Fibroblast of skin of scalp (primary cell): Measurements from ENCODE around the gene ZNF835.

Source experiments
- DNase-seq: peaks from one replicate; pipeline ENCODE4 v3.0.0-alpha.2; 2013

Gene ZNF835

DNA sequence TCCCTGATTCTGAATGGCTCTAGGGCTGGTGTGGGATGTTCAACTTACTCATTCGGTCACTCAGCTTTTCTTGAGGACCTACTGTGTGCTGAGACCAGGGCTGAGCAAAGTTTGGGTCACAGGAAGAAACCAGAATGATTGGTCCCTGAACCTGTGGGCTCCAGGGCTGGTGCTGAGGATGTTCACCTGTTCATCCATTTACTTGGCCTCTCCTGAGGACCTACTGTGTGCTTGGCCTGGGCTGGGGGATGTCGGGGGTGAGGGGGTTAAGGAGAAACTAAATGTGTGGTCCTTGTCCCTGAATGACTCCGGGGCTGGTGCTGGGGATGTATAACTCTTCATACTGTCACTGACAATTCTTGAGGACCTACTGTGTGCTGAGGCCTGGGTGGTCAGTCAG, 10.3 kb downstream of the ZNF835 start:
- no peak for DNase-seq

DNA sequence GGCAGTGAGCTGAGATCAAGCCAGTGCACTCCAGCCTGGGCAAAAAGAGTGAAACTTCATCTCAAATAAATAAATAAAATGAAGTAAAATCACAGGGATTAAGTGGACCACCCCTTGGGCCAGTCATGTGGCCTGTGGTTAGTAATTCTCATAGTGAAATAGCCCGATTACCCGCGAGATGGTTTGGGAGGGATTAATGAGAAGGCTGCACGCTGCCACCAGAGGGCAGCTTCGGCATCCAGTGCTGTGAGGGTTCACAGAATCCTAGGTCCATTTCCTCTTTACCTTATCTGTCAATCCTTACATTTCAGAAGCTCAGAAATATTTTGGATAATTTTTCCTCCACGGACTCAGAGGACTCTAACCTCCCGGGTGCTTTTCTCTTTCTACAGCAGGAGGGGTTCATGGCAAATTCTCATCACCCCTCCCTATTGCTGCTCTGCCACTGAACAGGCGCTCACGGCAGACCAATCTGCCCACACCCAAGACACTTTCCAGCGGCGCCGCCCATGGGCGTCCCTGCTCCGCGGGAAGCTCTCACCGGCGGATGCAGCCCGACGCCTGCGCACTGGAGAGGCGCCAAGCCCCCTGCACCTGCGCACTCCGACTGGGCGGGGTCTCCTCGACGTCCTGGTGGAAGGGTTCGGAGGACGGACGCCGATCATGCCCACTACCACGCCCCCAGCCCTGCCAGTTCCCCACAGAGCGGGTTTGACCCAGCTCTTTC, 11.0 kb downstream of the ZNF835 start:
- DNase-seq = no peak

DNA sequence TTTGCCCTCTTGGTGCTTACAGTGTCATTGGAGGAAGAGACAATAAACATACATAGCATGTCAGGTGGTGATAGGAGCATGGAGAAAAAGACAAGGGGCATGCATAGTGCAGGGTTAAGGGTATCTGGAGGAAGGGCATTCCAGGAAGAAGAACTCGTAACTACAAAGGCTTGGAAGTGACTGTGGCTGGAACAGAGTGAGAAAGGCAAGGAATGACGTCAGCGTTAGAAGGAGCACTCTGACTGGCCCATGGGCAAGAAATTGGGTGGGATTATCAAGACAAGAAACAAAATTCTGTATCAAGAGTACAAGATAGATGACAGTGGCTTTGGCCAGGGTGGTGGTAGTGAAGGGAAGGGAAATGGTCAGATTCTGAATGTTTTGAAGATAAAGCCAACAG, 17.4 kb downstream of the ZNF835 start:
- no peak for DNase-seq

DNA sequence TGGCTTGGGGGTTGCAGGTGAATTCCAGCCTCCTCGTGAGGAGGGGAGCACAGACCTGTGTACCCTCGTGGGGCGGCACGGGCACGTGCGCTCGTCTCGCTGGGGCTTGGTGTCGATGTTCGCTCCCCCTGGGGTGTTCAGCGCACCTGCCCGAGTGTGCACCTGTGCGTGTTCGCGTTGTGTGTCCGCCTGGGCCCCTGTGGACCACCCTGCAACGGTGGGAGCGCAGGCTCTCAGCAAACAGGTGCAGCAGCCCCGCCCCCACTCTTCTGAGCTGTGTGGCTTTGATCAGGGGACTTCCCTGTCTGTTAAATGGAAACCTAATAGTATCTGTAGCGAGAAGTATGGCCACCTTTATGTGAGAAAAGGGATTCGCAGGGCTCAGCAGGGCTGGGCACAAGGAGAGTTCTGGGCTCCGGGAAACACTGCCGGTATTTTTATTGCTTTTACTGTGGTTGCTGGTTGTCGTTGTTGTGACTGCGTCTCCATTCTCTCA, 28.0 kb downstream of the ZNF835 start:
- no peak for DNase-seq

DNA sequence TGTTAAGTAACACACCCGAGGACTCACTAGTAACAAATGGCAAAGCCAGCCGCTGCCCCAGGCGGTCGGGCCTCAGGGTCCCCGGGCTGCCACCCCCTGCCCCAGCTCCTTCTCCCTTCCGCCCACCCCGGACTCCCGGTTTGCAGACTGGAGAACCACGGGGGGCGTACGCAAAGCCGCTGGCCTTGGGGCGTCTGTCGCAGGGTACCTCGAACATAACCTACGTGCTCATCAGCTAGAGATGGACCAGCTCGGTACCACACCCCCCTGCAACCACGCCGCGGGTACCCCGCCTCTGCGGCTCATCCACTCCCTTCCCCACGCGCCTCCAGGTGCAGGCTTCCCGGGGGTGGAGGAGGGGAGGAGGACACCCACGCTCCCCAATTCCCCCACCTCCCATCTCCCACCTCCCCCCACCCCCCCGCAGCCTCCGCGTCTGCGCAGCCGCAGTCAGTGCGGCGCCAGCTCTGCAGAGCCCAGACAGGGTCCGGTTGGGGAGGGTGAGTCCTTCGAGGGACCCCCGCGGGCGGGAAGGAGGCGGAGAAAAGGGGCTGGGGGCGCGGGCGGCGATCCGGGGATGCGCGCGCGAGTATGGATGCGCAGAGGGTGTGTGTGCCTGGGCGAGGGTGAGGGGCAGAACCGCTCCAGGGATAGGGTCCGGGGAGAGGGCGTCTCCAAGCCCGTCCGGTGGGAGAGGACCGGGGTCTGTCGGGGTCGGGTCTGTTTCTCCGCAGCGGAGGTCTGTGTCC, 28.7 kb downstream of the ZNF835 start, which contains the start of gene SMIM17:
SMIM17 (plus strand) TSS at position 449 of the 749 bp plus-strand sequence. CDS start 2,509 bp downstream, outside the sequence.
- no peak for DNase-seq

DNA sequence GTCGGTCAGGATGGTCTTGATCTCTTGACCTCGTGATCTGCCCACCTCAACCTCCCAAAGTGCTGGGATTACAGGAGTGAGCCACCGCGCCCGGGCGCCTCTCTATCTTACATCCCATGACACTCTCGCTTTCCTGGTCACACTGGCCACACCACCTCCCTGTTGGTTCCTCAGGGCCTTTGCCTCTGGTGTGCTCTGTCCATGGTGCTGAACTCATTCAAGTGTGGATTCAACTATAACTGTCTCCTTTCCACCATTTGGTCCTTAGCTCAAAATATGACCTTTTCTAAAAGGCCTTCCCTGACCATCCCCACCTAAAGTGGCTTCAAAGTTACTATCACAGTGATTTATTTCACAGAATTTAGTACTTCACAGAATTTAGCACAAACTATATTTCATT, 32.3 kb downstream of the ZNF835 start:
- peak; percentile 2 for DNase-seq

DNA sequence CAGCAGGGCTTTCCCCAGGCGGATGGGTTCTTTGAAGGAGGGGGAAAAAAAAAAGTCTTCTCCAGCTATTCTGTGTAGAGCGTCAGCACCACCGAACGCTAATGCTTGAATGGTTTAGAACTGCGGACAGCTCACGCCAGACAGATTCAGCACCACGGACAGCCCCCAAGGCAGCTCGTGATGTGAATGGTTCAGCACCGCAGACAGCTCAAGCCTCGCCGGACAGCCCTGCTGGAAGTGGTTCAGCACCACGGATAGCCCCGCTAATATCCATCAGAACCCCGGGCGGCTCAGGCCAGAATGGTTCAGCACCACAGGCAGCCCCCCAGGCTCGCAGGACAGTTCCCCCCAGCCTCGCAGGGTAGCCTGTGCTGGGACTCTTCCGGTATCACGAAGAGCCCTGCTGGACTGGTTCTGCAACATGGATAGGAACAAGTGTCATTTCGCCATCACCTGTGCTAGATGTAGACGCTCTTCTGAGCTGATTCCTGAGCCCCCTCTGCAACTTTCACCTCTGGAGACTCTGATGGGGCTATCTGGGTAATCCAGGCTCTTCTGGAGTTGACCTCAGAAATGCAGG, 33.5 kb downstream of the ZNF835 start:
- DNase-seq = peak; percentile 70

DNA sequence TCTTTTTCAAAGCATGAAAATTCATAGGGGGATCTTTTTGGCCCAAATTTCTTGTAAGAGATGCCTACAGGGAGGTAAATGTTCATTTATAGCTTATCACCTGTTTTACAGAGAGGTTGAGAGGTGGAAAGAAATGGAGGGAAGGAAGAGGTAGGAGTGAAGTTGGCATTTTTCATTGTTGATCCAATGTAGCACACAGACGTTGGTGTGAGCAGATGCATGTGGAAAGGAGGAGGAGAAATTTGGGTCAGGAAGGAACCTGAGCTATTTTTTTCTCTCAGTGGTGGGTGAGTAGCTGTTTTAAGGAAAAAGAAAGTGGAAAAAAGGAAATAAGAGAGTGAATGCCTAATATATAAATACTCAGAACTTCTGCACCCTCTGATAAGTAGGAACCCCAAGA, 38.5 kb downstream of the ZNF835 start:
- no peak for DNase-seq

DNA sequence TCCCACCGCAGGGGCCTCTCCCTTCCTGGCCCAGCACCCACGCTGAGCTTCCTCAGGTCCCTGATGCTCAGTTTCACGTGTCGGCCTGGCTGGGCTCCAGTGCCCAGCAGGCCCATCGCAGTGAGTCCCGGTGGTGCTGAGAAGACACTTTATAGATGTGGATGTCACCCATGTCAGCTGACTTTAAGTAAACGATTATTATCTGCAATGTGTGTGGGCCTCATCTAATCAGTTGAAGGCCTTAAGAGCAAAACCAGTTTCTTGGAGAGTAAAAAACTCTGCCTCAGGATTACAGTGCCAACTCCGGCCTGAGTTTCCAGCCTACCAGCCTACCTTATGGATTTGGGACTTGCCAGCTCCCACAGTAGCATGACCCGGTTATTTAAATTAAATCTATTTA, 45.8 kb downstream of the ZNF835 start:
- no peak for DNase-seq

DNA sequence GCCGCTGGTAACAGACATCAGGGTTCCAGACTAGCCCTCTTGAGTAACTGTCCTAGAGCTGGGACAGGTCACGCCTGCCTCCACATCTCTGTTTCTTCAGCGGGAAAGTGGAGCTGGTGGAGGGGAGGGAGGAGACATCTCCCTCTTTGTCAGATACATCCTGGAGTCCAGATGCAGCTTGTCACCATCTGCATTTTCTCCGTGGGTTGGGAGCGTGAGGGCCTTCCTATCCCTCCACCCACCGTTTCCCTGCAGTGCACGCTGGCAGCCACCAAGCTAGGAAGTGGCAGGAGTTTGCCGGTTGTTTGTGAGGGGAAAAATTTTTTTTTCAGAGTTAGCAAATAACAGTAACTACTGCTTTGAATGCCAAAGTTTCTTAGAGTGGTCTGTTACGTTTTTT, 48.6 kb downstream of the ZNF835 start:
- no peak for DNase-seq

DNA sequence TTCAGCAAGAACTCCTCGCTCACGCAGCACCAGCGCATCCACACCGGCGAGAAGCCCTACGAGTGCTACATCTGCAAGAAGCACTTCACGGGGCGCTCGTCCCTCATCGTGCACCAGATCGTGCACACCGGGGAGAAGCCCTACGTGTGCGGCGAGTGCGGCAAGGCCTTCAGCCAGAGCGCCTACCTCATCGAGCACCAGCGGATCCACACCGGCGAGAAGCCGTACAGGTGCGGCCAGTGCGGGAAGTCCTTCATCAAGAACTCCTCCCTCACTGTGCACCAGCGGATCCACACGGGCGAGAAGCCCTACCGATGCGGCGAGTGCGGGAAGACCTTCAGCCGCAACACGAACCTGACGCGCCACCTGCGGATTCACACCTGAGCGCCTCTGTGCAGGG, 49.2 kb downstream of the ZNF835 start:
- no peak for DNase-seq

DNA sequence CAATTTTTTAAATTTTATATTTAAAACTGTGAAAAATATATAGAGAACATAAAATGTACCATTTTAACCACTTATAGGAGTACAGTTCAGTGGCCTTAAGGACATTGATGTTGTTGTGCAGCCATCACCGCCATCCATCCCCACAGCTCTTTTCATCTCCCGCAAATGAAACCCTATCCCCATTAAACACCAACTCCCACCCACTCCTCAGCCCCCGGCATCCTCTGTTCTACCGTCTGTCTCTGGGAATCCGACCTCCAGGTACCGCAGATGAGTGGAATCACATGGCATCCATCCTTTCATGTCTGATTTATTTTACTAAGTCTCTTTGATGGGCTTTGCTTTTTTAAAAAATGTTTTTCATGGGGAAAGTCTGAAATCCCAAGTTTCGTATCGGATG, 52.4 kb downstream of the ZNF835 start:
- no peak for DNase-seq

DNA sequence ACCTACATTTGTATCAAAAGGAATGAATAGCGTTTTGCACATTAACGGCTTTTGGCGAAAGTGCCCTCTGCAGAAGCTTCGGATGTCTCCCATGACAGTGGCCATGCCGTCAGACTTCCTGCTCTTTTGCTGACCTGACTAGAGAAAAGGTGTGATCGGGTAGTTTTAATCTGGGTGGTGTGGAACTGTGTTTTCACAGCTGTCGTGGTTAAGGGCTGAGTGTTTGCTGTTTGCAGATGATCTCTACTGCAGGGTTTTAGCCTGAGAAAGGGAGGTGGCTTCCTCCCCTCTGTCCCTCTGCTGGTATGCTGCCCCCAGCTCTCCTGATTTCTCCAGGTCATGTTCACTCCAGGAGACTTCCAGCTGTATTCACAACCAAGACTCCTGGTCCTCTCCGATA, 54.0 kb downstream of the ZNF835 start:
- DNase-seq = no peak

DNA sequence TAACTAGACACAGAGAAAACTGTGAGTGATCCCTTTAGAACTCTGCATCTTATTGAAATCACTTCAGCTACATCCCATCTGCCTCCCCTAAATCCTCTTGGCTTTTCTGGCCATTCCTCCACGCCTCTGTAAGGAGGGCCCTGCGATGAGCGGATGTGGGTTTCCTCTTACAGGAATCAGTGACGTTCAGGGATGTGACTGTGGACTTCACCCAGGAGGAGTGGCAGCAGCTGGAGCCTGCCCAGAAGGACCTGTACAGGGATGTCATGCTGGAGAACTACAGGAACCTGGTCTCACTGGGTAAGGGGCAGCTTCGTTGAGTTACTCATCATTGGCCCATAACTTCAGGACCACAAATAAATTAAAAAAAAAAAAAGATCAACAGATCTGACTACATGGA, 57.9 kb downstream of the ZNF835 start:
- no peak for DNase-seq

DNA sequence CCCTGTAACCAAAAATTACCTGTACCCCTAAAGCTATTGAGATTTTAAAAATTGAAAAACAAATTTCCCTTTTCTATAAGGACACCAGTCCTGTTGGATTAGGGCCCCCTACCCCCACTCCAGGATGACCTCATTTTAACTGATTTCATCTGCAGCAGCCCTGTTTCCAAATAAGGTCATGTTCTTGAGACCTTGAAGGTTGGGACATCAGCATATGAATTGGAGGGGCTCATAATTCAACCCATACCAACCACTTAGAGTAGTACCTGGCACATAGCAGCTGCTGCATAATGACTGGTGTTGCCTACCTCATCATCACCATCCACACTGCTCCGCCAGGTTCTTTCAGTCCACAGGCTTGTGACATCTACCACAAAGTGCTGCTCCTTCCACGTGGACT, 58.8 kb downstream of the ZNF835 start:
- no peak for DNase-seq
